Colonic mucosa (tissue), 4 donors: ENCODE measurements around the gene ART5. TPM values are rescaled to one million over a fixed set of nuclear protein-coding genes. Genes with fewer than 3 reads are reported as not detected.
A peak's percentile ranks its signal among the peaks of the same experiment; 100 is the strongest.

ENCODE experiments used
- DNase-seq: peaks from one replicate; pipeline ENCODE4 v3.0.0-alpha.2; 2020
- H3K27ac ChIP-seq: fragments of 200-600 bp; one replicate; pipeline ENCODE4 v1.8.0; 2021
- H3K27me3 ChIP-seq: fragments of 200-600 bp; one replicate; pipeline ENCODE4 v1.8.0; 2021
- H3K36me3 ChIP-seq: fragments of 200-600 bp; one replicate; pipeline ENCODE4 v1.8.0; 2021
- H3K4me1 ChIP-seq: fragments of 200-600 bp; one replicate; pipeline ENCODE4 v1.8.0; 2021; ENCODE audit warnings: mild to moderate bottlenecking
- H3K4me3 ChIP-seq: fragments of 200-600 bp; one replicate; pipeline ENCODE4 v1.8.0; 2021
- H3K9ac ChIP-seq, 2 donors: one replicate each; pipeline ENCODE4 v1.7.0; 2013; ENCODE audit warnings: control low read depth in 2 of 2, low read depth in 2 of 2, low read length in 2 of 2
- H3K9me3 ChIP-seq: fragments of 200-600 bp; one replicate; pipeline ENCODE4 v1.8.0; 2021
- intact Hi-C: fragments of 100-400 bp; cut with DNase I; formaldehyde crosslinking; loops from one replicate; pipeline ENCODE4 v1.14.1; 2022
- total RNA-seq, 2 donors: library from RNA; stranded (reverse); fragmentation: NEBNext Ultra II Directional in 1 of 2; extraction: Animal tissue kit (Norgen Biotek cat#: 25700) in 1 of 2; gene quantifications; one replicate each; pipeline ENCODE4 v1.2.1, GENCODE V29; 2021
- TF ChIP-seq, protein P1 (sequence below): fragments of 200-600 bp; IDR thresholded peaks from one replicate; pipeline ENCODE4 v1.8.0; 2022; ENCODE audit warnings: antibody characterized with exemption, mild to moderate bottlenecking
- donor health status: healthy.
- donor health status: DM: no; HTN: no; CAD: no.
- donor health status: DM: no; HTN: no; CAD: no.

The ART5 gene
- total RNA-seq, 2 donors from 2014 or later = not detected

DNA sequence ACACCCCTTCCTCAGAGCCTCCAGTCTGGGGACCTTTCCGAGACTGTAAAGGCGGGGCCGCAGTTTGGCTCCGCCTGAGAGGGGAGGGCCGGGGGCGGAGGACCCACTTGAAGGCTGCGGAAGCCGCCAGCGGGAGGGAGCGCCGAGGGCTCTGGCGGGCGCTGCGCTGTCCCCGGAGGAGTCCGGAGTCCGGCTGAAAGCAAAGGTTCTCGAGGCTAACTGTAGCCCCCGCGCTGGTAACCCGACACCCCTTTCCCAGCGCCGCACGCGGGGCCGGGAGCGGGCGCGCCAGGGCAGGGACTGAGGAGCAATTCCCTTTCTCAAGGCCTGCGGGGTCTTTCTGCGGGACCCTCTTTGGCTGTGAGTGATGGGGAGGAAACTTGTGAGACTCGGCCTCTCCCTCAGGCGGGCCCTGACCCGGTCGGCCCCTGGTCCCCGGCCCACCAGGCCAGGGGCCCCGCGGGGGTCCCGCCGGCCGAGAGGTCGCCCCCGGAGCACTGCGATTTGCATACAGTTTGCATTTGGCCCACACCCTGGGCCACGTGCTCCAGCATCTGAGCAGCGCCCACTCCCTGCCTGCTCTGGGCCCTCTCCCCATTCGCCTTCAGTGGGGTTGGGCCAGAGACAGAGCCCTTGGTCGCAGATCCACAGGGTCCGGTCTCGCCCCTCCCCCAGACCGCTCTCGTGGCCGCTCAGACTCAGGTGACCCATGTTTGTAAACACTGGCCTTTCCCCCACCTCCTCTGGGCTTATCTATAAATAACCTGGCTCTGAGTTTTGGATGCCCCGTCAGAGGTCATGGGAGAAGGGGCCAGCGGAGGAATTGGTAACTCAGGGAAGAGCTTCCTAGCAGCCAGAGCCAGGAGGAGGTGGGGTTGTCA, 519 bp upstream of the ART5 start:
- TF ChIP-seq, protein P1, sequence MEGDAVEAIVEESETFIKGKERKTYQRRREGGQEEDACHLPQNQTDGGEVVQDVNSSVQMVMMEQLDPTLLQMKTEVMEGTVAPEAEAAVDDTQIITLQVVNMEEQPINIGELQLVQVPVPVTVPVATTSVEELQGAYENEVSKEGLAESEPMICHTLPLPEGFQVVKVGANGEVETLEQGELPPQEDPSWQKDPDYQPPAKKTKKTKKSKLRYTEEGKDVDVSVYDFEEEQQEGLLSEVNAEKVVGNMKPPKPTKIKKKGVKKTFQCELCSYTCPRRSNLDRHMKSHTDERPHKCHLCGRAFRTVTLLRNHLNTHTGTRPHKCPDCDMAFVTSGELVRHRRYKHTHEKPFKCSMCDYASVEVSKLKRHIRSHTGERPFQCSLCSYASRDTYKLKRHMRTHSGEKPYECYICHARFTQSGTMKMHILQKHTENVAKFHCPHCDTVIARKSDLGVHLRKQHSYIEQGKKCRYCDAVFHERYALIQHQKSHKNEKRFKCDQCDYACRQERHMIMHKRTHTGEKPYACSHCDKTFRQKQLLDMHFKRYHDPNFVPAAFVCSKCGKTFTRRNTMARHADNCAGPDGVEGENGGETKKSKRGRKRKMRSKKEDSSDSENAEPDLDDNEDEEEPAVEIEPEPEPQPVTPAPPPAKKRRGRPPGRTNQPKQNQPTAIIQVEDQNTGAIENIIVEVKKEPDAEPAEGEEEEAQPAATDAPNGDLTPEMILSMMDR = no peak

DNA sequence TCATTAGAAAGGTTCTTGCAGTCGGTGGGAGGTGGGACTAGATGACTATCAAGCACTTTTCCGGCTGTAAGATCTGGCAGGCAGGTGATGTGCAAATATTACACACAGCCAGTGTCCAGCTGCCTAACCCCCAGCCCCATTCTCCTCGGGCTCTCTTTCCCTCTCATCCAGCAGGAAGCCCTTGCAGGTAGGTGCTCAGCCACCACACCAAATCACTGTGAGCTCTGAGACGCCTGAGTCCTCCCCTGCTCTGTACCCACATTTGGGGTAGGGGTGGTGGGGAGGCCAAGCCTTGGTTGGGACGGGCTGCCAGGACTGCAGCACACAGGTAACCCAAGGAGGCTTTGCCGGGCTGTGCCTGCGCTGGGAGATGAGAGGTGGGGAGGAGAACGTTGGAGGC, 601 bp downstream of the ART5 start:
- H3K9me3 ChIP-seq = no peaks in the 10 kb centered on the region
- H3K27ac ChIP-seq = no peak overlapping the region
- no peaks in the 10 kb centered on the region for H3K4me1 ChIP-seq
- H3K27me3 ChIP-seq = peaks cover 16% of the 10 kb centered on the region
- no peak for DNase-seq
- TF ChIP-seq, protein P1 = no peak
- H3K9ac ChIP-seq = no peak overlapping the region
- intact Hi-C loops = no loop called here
- no peak overlapping the region for H3K4me3 ChIP-seq
- H3K36me3 ChIP-seq = no peaks in the 10 kb centered on the region

More for the DNA sequence above, 519 bp upstream of the ART5 start:
- peak; percentile 74 for DNase-seq
- H3K9ac ChIP-seq = peak overlapping the region in 1 of 2 donors; percentile 34
- no peaks in the 10 kb centered on the region for H3K36me3 ChIP-seq
- no peak overlapping the region for H3K27ac ChIP-seq
- intact Hi-C loops = no loop called here
- H3K4me1 ChIP-seq = no peaks in the 10 kb centered on the region
- peak overlapping the region; percentile 41 for H3K4me3 ChIP-seq
- H3K27me3 ChIP-seq = peaks cover 16% of the 10 kb centered on the region
- H3K9me3 ChIP-seq = no peaks in the 10 kb centered on the region

DNA sequence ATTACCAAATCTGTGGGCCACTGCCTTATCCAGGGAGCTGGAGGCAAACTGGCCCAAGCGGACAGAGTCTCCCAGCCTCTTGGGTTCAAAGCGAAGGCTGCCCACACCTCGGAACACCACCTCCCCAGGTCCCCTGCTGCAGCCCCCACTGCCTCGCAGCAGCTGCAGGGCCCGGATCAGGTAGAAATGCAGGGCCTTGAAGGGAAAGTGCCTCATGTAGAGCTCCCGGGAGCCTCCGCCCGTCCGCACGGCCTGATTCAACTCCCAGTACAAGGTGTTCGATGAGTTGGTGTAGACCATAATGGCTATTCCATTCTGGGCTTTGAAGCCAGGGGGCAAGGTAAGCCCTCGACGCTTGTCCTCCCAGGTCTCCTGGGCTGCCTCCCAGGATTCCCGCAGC, 2.0 kb downstream of the ART5 start:
- intact Hi-C loops = no loop called here
- H3K27ac ChIP-seq = no peak overlapping the region
- H3K4me1 ChIP-seq = no peaks in the 10 kb centered on the region
- H3K27me3 ChIP-seq = peaks cover 16% of the 10 kb centered on the region
- H3K4me3 ChIP-seq = no peak overlapping the region
- H3K9me3 ChIP-seq = no peaks in the 10 kb centered on the region
- H3K36me3 ChIP-seq = no peaks in the 10 kb centered on the region
- TF ChIP-seq, protein P1 = no peak
- DNase-seq = no peak
- H3K9ac ChIP-seq = no peak overlapping the region

DNA sequence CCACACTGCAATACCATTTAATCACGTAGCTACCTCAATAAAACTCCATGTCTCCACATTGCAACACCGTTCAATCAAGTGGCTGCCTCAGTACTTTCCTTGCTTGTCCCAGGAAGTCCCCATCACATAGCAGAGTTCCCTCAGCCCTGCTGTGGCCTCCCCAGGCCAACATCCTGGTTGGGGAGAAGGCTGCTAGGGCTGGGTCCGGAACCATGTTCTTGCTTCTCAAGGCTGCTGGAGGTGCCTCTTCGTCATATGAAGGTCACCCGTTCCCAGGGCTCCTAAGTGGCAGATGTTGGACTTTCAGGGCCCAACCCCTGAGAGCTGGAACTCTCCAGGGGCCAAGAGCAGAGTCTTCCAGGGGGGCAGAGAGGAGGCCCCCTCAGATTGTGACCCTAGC, 3.3 kb downstream of the ART5 start:
- no peaks in the 10 kb centered on the region for H3K4me1 ChIP-seq
- no peak for DNase-seq
- no peak overlapping the region for H3K27ac ChIP-seq
- peaks cover 16% of the 10 kb centered on the region for H3K27me3 ChIP-seq
- TF ChIP-seq, protein P1 = no peak
- intact Hi-C loops = no loop called here
- no peak overlapping the region for H3K9ac ChIP-seq
- H3K36me3 ChIP-seq = no peaks in the 10 kb centered on the region
- H3K4me3 ChIP-seq = no peak overlapping the region
- H3K9me3 ChIP-seq = no peaks in the 10 kb centered on the region

DNA sequence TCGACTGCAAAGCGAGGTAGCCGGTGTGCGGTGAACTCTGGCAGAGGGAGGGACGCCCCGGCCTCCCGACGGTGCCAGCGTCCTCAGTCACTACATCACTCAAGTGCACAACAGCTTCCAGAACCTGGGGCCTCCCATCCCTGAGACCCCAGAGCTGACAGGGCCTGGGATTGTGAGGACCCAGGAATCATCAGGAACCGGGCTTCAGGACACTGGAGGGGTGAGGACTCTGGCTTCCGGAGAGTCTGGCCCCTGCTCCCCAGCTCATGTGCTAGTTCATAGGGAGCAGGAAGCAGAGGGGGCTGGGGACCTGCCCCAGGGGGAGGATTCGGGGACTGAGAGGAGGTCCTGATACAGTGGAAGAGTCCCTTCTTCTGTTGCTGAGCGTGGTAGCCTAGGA, 4.6 kb downstream of the ART5 start:
- Histone ChIP-seq H3K27ac (no peak overlapping the region), H3K4me3 (no peak overlapping the region), H3K4me1 (no peaks in the 10 kb centered on the region), H3K27me3 (peaks cover 6% of the 10 kb centered on the region), H3K9me3 (no peaks in the 10 kb centered on the region), H3K9ac (no peak overlapping the region), H3K36me3 (no peaks in the 10 kb centered on the region)
- TF ChIP-seq, protein P1 = no peak
- intact Hi-C loops = no loop called here
- DNase-seq = no peak
